NCI-H1105 treated with DMSO at 0.1 percent for 48 hours (cell line): ENCODE results near the gene ADIPOR1.

Experiments used
- DNase-seq: peaks from one replicate; lab custom pipeline; 2025; lab: John Stamatoyannopoulos, UW

ADIPOR1 gene

DNA sequence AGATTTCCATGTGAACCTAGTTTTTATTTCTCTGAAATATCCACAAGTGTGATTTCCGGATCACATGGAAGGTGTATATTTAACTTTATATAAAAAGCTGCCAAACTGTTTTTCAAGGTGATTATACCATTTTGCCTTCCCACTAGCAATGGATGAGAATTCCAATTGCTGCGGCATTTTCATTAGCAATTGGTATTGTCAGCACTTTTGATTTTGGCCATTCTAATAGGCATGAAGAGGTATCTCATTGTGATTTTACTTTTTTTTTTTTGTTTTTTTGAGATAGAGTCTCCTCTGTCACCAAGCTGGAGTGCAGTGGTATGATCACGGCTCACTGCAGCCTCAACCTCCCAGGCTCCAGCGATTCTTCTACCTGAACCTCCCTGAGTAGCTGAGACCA is 13.9 kb upstream of the ADIPOR1 start:
- no peak for DNase-seq

DNA sequence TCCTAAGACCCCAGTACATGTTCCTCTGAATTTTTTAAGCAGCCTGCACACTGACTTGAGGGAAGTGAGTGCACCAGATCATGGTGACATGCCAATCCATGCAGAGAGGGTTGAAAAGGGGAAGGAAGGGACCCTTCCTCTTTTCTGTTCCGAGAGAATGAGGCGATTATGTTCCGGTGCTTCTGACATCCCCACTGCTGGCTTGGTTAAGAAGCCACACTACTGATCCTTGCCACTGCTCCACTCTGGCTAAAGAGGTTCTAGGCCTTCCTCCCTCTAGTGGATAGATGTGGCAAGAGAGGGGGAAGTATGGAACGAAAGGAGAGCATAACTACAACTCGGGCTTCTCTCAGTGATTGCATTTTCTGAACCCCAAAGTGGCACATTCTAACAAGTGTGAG is 10.8 kb upstream of the ADIPOR1 start:
- no peak for DNase-seq

DNA sequence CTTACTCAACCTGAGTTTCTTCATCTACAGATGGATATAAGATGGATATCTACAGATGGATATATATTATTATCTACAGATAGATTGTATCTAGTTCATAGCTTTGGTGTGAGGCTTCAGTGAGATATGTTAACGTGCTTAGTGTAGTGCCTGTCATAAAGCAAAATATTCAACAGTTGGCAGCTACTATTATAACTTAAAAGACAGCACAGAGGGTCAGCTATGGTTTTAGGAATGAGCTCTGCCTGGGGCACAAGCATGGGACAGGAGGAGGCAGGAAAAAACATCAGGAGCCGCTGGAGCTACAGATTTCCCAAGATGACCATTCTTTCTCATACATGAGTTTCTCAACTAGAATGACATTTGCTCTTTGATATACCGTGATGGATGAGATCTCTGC is 10.2 kb upstream of the ADIPOR1 start:
- DNase-seq = no peak

DNA sequence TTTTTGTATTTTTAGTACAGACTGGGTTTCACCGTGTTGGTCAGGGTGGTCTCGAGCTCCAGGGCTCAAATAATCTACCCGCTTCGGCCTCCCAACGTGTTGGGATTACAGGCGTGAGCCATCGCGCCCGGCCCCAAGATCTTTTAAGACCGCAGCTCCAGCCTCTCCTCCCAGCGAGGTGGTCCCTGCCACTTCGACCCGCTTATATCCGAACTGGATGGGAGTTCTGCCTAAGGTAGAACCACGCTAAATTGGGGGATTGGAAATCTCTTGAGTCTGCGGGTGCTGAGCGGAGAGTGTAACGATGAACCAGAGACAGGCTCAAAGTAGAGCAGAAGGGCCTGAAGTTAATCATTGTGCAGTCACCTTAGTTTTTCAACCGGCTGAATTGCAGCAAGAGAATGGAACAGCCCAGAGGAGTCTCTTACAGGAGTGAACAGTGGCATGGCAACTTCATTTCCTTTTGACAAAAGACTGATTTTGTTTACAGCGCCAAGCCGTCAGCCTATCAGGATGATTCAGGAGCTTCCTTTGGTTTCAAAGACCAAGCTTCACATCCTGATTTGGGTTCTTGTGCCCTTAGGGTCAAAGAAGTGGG is 9.7 kb upstream of the ADIPOR1 start:
- peak; percentile 59 for DNase-seq

DNA sequence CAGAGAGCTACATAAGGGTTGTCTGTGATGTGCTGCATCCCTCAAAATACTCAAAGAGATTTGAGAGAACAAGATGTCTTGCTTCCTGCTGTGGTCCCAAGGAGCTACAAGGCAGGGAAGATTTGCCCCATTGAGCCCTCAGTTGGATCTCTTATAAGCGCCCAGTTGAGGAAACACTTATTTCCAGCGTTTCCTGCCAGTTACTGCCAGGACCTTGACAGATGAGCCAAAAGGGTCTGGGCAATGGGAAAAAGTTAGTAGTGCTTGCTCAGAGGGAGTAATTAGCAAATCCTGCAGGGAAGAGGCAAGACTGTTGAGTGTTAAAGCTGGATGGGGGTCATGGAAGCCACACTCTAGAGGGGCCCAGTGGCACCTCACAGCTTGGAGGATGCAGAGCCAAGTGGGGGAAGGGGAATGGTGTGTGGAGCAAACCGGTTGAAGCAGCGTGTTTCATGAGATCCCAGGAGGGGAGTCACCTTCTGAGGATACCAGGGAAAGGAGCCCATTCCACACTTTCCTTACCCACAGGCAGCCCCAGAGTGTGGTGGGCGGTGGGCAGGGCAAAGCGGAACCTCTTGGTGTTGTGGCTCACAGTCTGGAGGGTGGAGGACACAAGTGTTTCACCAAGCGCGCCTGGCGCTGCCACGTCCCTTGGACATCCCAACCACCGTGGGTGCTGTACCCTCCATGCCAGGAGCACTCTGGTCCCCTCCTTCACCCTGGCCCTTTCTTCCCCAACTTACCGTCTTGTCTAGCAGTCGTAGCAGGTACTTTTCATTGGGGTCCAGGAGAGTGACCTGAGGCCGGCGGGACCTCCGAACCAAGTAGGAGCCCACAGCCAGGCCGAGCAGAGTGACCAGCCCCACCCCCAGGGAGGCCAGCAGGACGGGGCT is 8.1 kb upstream of the ADIPOR1 start:
- DNase-seq = no peak

DNA sequence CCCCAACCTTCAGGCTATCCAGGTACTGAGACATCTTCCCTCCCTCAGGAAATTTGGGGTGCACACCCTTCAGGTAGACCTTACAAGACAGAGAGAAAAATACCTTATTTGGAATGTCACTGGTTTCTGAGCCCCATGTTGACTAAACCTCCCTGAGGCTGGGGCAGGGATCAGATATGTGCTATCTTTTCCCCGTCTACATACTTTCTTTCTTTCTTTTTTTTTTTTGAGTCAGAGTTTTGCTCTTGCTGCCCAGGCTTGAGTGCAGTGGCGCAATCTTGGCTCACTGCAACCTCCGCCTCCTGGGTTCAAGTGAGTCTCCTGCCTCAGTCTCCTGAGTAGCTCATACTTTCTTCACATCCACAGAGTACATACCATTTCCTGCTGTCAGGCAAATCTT is 7.3 kb upstream of the ADIPOR1 start:
- DNase-seq = no peak

DNA sequence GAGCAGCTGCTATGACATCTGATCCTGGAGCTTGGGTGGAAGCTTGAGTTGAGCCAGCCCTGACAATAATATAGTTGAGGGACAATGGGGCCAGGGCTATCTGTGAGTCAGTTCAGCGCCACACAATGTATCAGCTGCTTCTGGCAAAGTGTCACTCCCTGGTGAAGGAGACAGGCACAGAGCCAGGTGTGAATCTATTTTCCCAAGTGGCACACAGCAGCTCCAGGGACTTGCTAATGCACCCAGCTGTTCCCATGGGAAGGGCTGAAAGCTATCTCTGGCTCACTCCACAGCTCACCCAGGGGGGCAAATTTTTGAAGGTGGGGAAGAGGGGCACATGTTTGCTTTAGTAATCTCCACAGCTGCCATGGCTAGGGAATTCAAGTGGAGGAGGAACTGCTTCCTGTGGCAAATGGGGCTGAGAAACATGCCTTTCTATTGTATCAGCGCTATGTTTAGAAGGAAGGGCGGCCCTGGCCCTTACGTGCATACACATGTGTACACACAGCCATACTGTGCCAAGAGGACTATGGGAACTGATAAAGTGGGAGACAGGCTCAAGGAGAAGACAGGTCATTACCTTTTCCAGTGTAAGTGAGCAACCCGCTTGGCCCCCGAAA is 6.8 kb upstream of the ADIPOR1 start:
- DNase-seq = peak; percentile 98

DNA sequence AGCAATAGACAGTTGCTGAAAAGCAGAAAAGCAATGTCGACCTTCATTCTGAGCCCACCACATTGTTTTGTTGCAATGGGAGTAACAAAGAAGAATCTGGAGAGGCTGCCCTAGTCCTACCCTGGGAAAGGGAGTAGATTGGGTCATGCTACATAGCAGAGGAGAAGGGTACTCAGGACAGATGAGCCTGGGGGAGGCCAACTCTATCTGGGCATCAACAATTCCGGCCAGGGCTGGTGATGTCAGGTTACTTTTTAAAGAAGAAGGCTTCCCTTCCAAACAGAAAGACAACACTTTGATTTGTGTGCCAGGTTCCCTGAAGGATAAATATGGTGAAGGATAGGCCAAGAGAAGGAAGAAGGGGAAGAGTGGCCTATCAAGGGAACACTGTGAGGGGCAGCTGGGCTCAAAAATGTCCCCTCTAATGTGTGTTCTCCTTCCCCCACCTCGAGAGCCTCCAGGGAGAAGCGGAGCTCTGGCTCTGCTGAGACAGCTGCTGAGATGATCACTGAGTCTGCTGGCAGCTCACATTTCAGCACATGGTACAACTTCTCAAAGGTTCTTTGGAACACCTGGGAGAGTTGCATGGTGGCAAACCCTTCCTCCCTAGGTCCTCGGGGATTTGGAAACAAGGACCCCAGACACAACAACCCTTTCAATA is 3.2 kb upstream of the ADIPOR1 start:
- no peak for DNase-seq

DNA sequence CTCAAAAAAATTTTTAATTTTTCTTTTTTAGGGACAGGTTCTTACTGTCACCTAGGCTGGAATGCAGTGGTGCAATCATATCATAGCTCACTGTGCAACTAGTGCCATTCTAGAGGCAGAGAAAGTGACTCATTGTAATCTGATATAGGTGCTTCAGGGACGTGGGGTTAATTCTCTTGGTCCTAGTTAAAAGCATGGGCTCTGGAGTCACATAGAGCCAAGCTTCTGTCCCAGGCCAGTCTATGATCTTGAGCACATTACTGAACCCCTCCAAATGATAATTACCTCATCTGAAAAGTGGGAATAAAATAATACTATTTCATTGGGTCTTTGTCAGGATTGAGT is 1.1 kb upstream of the ADIPOR1 start:
- no peak for DNase-seq

DNA sequence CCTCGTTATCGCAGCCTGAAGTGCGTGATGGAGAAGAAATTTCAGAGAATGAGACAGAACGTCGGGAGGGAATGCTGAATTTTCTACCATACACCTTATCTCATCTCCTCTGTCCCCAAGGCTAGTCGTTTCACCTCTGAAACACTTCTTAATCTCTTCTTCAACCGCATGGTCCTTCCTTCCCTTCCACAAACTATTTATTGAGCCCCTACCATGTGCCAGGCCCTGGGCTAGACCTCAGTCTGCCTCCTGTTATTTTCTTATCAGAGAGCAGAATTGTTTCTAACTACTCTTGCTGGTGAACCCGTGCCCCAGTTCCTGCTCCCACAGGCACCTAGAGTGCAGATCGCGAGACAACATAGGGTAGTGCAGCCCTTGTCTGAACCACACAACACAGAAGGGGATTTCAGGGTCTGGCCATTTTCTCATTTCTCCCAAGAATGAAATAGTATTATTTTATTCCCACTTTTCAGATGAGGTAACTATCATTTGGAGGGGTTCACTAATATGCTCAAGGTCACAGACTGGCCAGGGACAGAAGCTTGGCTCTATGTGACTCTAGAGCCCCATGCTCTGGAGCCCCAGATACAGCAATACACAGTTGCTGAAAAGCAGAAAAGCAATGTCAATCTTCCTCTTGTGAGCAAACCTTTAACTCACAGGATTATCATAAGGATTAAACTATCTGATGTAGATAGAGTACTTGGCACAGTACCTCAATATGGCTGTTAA is 598 bp upstream of the ADIPOR1 start:
- no peak for DNase-seq

DNA sequence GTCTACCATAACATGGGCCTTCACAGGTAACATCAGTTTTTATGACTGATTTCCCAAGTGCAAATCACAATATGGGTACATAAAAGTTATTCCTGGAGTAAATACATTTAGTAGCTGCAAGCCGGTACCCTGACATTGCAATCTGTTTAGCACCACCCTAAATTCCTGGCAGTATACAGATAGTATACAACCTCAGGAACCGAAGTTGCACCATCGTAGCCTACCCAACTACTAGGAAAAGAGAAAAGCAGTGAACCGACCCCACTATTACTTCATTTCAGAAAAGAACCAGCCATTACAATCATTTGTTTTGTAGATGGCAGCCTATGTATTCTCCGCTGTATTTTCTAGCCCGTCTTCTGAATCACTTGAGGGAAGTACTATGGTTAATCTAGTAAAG is 1.1 kb downstream of the ADIPOR1 start:
- DNase-seq = no peak

DNA sequence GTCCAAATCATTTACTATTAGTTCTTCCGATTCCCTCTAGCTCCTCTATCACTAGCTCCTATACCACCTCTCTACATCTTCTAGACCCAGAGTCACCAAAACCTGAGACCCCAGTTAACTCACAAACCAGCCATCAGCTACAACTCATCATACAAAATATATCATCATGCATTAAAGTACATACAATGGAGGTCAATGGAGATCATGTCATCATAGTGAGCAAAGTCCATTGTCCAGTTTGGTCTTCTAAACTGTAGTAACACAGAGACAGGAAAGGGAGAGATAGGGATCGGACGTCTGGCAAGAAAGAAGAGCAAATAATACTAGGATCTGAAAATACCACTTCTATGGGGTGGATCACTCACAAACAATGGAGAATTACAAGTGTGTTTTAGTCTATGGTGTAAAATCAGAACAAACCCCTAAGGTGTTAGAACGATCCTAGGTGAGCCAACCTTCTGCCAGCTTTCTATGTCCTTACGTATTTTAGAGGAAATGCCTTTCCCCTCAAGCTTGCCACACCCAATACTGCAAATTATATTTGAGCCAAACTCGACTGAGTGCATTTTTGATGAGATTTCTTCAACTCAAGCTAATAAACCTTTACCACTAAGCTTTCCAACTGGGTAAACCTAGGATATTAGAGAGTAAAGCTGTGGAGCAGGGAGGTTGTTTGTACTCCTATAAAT is 3.9 kb downstream of the ADIPOR1 start:
- no peak for DNase-seq

DNA sequence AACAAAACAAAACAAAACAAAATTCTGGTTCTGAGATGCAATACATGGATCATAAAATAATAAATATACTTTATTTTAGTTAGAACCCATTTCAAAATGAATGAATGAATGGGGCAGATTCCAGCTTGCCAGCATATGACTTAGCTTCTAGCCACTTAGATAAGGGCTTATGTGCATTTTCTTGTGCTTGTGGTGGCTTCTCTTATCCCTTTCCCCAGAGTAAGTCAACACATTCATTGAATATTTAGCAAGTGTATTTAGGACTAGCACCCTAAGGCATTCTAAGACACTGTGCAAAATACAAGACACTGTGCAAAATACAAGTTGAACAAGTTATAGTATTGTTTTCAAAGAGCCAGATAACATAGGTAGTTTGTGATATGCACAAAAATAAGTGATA is 4.7 kb downstream of the ADIPOR1 start:
- no peak for DNase-seq

DNA sequence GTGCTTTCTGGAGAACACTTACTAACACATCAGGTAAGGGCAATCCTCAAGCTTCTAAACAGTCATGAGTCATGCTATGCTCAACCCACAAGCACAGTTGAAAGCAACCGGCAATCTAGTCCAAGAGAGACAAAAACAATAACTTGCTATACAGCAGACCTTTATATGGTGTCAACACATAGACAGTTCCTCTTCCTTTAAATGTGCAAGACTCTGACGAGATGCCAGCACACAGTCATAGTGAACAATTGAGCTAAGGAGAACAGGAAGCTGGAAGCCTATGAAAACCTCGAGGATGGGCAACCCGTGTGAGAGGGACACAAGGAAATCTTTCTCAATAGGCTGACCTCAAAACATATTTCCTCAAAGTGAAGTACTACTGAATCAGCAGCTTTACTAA is 5.3 kb downstream of the ADIPOR1 start:
- DNase-seq = no peak

DNA sequence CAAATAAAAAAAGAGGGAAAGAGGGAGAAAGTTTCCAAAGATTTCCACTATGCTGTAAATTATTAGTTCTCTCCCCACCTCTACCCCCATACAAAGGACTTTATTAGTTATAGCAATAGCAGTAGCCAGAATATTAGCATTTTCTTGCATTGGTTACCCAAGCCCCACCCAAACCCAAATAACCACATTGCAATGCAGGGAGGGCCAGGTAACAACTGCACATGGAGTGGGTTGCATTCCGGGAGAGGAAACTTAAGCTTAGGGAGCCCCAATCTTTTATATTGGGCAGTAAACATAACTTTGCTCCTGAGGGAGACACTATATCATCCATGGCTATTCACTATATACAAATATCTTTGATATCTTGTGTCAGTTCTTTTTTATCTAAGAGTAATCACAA is 6.0 kb downstream of the ADIPOR1 start:
- DNase-seq = no peak

DNA sequence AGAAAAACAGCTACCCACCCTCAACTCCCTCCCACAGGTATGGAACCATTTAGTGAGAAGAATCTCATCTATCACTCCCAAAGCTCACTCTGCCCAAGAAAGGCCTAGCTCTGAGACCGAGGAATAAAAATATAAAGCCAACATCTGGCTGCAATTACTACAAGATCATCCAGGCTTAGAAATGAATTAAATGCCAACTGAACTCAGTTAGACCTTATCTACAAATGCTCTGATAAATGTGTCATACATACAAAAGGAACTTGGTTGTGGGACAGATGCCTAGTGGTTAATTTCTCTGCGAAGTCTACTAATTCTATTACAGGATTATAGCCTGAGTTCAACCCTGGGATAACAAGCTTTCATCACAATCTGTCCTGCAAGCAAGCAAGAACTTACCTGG is 6.7 kb downstream of the ADIPOR1 start:
- DNase-seq = no peak

DNA sequence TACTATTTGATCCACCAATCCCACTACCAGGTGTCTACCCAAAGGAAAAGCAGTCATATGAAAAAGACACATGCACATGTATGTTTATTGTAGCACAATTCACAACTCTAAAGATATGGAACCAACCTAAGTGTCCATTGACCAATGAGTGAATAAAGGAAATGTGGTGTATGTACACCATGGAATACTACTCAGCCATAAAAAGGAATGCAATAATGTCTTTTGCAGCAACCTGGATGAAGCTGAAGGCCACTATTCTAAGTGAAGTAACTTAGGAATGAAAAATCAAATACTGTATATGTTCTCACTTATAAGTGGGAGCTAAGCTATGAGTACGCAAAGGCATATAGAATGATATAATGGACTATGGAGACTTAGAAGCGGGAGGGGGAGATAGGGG is 12.6 kb downstream of the ADIPOR1 start:
- no peak for DNase-seq

DNA sequence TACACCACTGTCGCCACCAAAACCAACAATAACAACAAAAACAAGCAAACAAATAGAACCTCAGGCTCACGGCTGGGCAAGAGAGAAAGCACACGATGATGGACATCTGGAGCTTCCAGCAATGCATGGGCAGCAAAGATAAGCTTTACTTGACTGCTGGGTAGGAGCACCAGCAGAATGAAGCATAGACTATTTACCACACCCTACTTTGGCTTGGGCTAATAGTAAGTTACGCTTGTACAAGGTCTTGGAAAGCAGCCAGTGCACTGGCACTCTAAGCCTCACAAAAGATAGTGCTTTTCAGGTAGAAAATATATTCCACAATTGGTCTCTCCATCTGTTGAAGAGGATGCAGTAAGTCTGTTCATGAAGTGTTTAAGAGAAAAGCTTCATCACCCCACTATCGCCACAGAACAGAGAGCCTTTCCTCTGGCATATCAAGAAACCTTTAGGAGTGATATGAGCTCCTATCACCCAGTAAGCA is 13.6 kb downstream of the ADIPOR1 start:
- DNase-seq = no peak

DNA sequence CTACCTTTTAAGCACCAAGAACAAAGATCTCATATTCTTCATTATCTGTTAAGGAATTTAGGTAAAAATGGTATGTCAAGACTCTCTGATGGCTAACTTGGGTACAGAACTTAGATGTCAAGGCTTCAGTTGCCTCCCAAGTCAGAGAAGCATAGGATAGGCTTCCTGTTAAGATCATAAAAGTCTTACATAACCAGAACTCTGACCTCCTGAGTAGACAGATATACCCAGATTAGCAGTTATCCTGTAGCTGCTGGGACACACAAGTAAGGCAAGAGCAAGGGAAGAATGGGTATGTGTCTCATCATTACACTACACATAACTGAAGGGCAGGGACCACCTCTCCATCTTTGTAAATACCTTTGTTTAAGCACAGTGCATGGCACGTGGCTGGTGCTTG is 15.7 kb downstream of the ADIPOR1 start:
- DNase-seq = no peak

DNA sequence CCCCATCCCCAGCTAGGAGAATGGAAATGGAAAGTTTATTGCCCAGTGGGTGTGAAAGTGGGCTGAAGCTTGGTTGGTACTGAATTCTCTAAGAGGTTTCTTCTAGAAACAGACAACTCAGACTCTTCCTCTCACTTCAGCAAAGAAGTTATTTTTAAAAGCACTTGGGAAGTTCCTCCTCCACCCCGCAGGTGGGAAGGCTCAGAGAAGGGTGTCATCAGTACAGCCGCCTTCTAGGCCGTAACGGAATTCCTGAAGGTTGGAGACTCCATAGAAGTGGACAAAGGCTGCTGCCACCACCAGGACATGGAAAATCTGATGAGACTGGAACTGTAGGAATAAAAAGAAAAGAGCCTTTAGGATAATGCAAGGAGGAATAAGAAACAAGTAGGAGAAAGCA is 16.7 kb downstream of the ADIPOR1 start:
- no peak for DNase-seq

DNA sequence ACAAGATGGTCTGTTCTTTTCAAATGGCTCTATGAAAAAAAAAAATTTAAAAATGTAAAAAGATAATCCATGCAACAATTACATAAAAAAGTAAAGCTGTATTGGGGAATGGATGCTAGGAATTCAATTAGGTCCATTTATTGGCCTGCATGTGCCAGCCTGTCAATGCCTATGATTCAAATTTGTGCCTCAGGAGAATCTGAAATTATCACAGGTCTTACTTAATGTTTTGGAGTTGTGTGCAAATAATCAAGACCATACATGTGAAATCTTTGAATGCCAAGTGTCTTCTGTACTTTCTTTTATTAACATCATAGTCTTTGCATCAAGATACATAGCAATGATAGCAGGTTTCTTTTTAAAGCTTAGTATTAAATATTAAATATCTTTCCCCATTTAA is 17.6 kb downstream of the ADIPOR1 start:
- DNase-seq = no peak
